Neural crest cell (in vitro differentiated cells): Measurements from ENCODE around the gene TBC1D14. TPM values are rescaled to one million over a fixed set of nuclear protein-coding genes. Genes with fewer than 3 reads are reported as not detected.

Experiments
- DNase-seq: peaks from one replicate; pipeline ENCODE4 v3.0.0; 2021; ENCODE audit warnings: low read depth, mixed read lengths, low spot score
- H3K27ac Mint-ChIP-seq: one replicate; pipeline ENCODE4 v1.8.0; 2021; ENCODE audit warnings: mild to moderate bottlenecking, mixed read lengths; ENCODE audit not compliant: unreplicated experiment
- H3K27me3 Mint-ChIP-seq: 2 replicates; pipeline ENCODE4 v1.8.0; 2021; ENCODE audit warnings: low read depth, mild to moderate bottlenecking, mixed read lengths
- H3K36me3 Mint-ChIP-seq: 2 replicates; pipeline ENCODE4 v1.8.0; 2021; ENCODE audit warnings: low read depth, mild to moderate bottlenecking, mixed read lengths
- H3K4me1 Mint-ChIP-seq: 2 replicates; pipeline ENCODE4 v1.8.0; 2021; ENCODE audit warnings: mixed read lengths
- H3K4me3 Mint-ChIP-seq: one replicate; pipeline ENCODE4 v1.8.0; 2021; ENCODE audit warnings: mild to moderate bottlenecking, mixed read lengths
- H3K9me3 Mint-ChIP-seq: 2 replicates; pipeline ENCODE4 v1.8.0; 2021; ENCODE audit warnings: mixed read lengths
- CTCF ChIP-seq: fragments of 200-600 bp; sonication (generic); conservative IDR thresholded peaks from 2 replicates; pipeline ENCODE4 v1.5.0; 2021; ENCODE audit warnings: antibody characterized with exemption, mild to moderate bottlenecking
- total RNA-seq: library from RNA; stranded (reverse); gene quantifications from 2 replicates; pipeline ENCODE4 v1.2.1, GENCODE V29; 2021

Gene TBC1D14
- total RNA-seq, 1 donor from 2014 or later, result 56.3 TPM

GRCh38 chr4:6986072-6986780, 76.6 kb downstream of the TBC1D14 start:
- no peak for TF ChIP-seq CTCF
- H3K4me3 Mint-ChIP-seq, result peak overlapping the region; percentile 94
- H3K4me1 Mint-ChIP-seq, result peaks cover 46% of the 10 kb centered on the region
- no peaks in the 10 kb centered on the region for H3K9me3 Mint-ChIP-seq
- DNase-seq, result no peak
- no peaks in the 10 kb centered on the region for H3K36me3 Mint-ChIP-seq
- H3K27ac Mint-ChIP-seq, result peak overlapping the region; percentile 95
- H3K27me3 Mint-ChIP-seq, result no peaks in the 10 kb centered on the region

GRCh38 chr4:6986781-6987587, 77.4 kb downstream of the TBC1D14 start:
- no peaks in the 10 kb centered on the region for H3K9me3 Mint-ChIP-seq
- H3K36me3 Mint-ChIP-seq, result no peaks in the 10 kb centered on the region
- H3K4me3 Mint-ChIP-seq, result peak overlapping the region; percentile 97
- peak overlapping the region; percentile 98 for H3K27ac Mint-ChIP-seq
- H3K4me1 Mint-ChIP-seq, result peaks cover 50% of the 10 kb centered on the region
- peak; percentile 90 for DNase-seq
- no peaks in the 10 kb centered on the region for H3K27me3 Mint-ChIP-seq
- TF ChIP-seq CTCF, result peak; percentile 36

GRCh38 chr4:6987588-6987961, 77.9 kb downstream of the TBC1D14 start:
- H3K9me3 Mint-ChIP-seq, result no peaks in the 10 kb centered on the region
- peak; percentile 20 for DNase-seq
- H3K36me3 Mint-ChIP-seq, result no peaks in the 10 kb centered on the region
- peaks cover 52% of the 10 kb centered on the region for H3K4me1 Mint-ChIP-seq
- H3K4me3 Mint-ChIP-seq, result peak overlapping the region; percentile 97
- TF ChIP-seq CTCF, result no peak
- H3K27ac Mint-ChIP-seq, result peak overlapping the region; percentile 98
- H3K27me3 Mint-ChIP-seq, result no peaks in the 10 kb centered on the region

GRCh38 chr4:6988016-6988715, 78.5 kb downstream of the TBC1D14 start:
- no peaks in the 10 kb centered on the region for H3K9me3 Mint-ChIP-seq
- no peak overlapping the region for H3K27ac Mint-ChIP-seq
- H3K4me3 Mint-ChIP-seq, result peak overlapping the region; percentile 97
- H3K36me3 Mint-ChIP-seq, result no peaks in the 10 kb centered on the region
- H3K4me1 Mint-ChIP-seq, result peaks cover 58% of the 10 kb centered on the region
- no peak for TF ChIP-seq CTCF
- no peaks in the 10 kb centered on the region for H3K27me3 Mint-ChIP-seq
- DNase-seq, result no peak

- no peak for TF ChIP-seq CTCF
- peaks cover 62% of the 10 kb centered on the region for H3K4me1 Mint-ChIP-seq
- peak overlapping the region; percentile 54 for H3K27ac Mint-ChIP-seq
These were observed 79.8 kb downstream of the TBC1D14 start for GRCh38 chr4:6989331-6989923.

More at GRCh38 chr4:6989331-6989923, 79.8 kb downstream of the TBC1D14 start:
- H3K4me3 Mint-ChIP-seq, result peak overlapping the region; percentile 97
- no peaks in the 10 kb centered on the region for H3K27me3 Mint-ChIP-seq
- H3K36me3 Mint-ChIP-seq, result no peaks in the 10 kb centered on the region
- DNase-seq, result no peak
- no peaks in the 10 kb centered on the region for H3K9me3 Mint-ChIP-seq
